GM12878 (cell line): ENCODE data around the gene COL5A1. TPM values are rescaled to one million over a fixed set of nuclear protein-coding genes. Genes with fewer than 3 reads are reported as not detected.

Experiments
- ATAC-seq: fragments of 200-7000 bp; cut with Tn5 transposase; 3 replicates; pipeline ENCODE4 v1.9.1; 2020; ENCODE audit warnings: mild to moderate bottlenecking, moderate library complexity
- BruUV-seq: library from RNA; stranded (reverse); fragments of 400-500 nt; replicated peaks from 2 replicates; lab custom pipeline; 2021; lab: Mats Ljungman, UMichigan
- CTCF ChIA-PET: fragments of 300-600 bp; sonication (Branson Sonifier 250); formaldehyde crosslinking; extraction: SDS; loops from one replicate; lab custom pipeline; 2021; ENCODE audit warnings: inconsistent platforms; lab: Yijun Ruan, JAX
- POLR2A ChIA-PET: fragments of 350-600 bp; formaldehyde crosslinking; extraction: SDS; loops from one replicate; lab custom pipeline; 2021; ENCODE audit warnings: inconsistent platforms; lab: Charles Lee
- RAD21 ChIA-PET: fragments of 300-600 bp; sonication (Branson Sonifier 250); formaldehyde crosslinking; loops from one replicate; lab custom pipeline; 2023; ENCODE audit warnings: antibody characterized with exemption; ENCODE audit not compliant: unreplicated experiment; lab: Charles Lee
- SMC1A ChIA-PET: fragments of 300-600 bp; sonication (Branson Sonifier 250); formaldehyde crosslinking; loops from one replicate; lab custom pipeline; 2023; ENCODE audit not compliant: unreplicated experiment, uncharacterized antibody; lab: Charles Lee
- DNase-seq: peaks from one replicate; pipeline ENCODE4 v3.0.0-alpha.2; 2011; ENCODE audit warnings: low read depth, low spot score
- FAIRE-seq: peaks from 3 replicates; lab custom pipeline; 2011; peaks lifted over from hg19 to GRCh38; lab: Jason Lieb, UNC
- H2AFZ ChIP-seq: 2 replicates; pipeline ENCODE4 v1.6.0; 2011; ENCODE audit warnings: low read depth, low read length, control low read depth; ENCODE audit not compliant: control insufficient read depth
- H3K27ac ChIP-seq: 2 replicates; pipeline ENCODE4 v1.5.1; 2011; ENCODE audit warnings: control low read depth; ENCODE audit not compliant: control insufficient read depth, insufficient read depth
- H3K27me3 ChIP-seq, 2 experiments: replicated peaks in 1 of 2; 2 replicates each; pipeline versions ENCODE4 v1.6.0 to v1.6.1; 2011; ENCODE audit warnings: low read length in 1 of 2; ENCODE audit not compliant: control insufficient read depth in 2 of 2, insufficient read depth in 2 of 2
- H3K36me3 ChIP-seq, 2 experiments: 2 replicates each; pipeline ENCODE4 v1.5.1; 2011; ENCODE audit warnings: low read length in 1 of 2; ENCODE audit not compliant: control insufficient read depth in 2 of 2, insufficient read depth in 2 of 2
- H3K4me1 ChIP-seq: 2 replicates; pipeline ENCODE4 v1.6.1; 2011; ENCODE audit warnings: mild to moderate bottlenecking, low read length, moderate library complexity, mixed read lengths; ENCODE audit not compliant: control insufficient read depth, insufficient read depth
- H3K4me2 ChIP-seq: 2 replicates; pipeline ENCODE4 v1.6.0; 2011; ENCODE audit warnings: control low read depth; ENCODE audit not compliant: control insufficient read depth, insufficient read depth
- H3K4me3 ChIP-seq: fragments of 200-600 bp; sonication (generic); 2 replicates; pipeline ENCODE4 v1.5.1; 2016
- H3K79me2 ChIP-seq: 2 replicates; pipeline ENCODE4 v1.6.0; 2011; ENCODE audit warnings: low read length; ENCODE audit not compliant: control insufficient read depth, insufficient read depth
- H3K9ac ChIP-seq: 2 replicates; pipeline ENCODE4 v1.8.0; 2011; ENCODE audit warnings: low read length, control low read depth, mixed read lengths; ENCODE audit not compliant: control insufficient read depth, insufficient read depth
- H3K9me3 ChIP-seq: replicated peaks from 3 replicates; pipeline ENCODE4 v1.5.1; 2011; ENCODE audit warnings: mild to moderate bottlenecking, low read length; ENCODE audit not compliant: control insufficient read depth, insufficient read depth
- H4K20me1 ChIP-seq: 2 replicates; pipeline ENCODE4 v1.6.0; 2011; ENCODE audit not compliant: control insufficient read depth, insufficient read depth
- SMAD1 ChIP-seq: fragments of 450-650 bp; IDR thresholded peaks from 2 replicates; pipeline ENCODE4 v1.6.1; 2018; ENCODE audit warnings: mild to moderate bottlenecking, low read depth; ENCODE audit not compliant: partially characterized antibody
- SMAD5 ChIP-seq: IDR thresholded peaks from 2 replicates; pipeline ENCODE4 v1.6.1; 2016; ENCODE audit warnings: antibody characterized with exemption, low read depth
- ZBED1 ChIP-seq: IDR thresholded peaks from 2 replicates; pipeline ENCODE4 v1.6.1; 2016; ENCODE audit warnings: borderline replicate concordance
- WGBS: methylation state at CpG from one replicate; pipeline ENCODE4 v1.1.6; 2016; ENCODE audit warnings: low lambda C conversion rate; ENCODE audit not compliant: insufficient replicate concordance, insufficient coverage; ENCODE audit errors: missing lambda C conversion rate; 5-methylcytosine and 5-hydroxymethylcytosine counted together
- in situ Hi-C: fragments of 300-500 bp; cut with MboI; formaldehyde crosslinking; loops from 9 replicates; pipeline ENCODE4 v1.14.3; 2018; ENCODE audit warnings: mixed read lengths
- intact Hi-C: fragments of 100-400 bp; cut with micrococcal nuclease; formaldehyde crosslinking; loops from one replicate; pipeline ENCODE4 v1.14.2; 2022; ENCODE audit not compliant: unreplicated experiment
- polyA plus RNA-seq, 11 experiments: library from polyadenylated mRNA; depleted of rRNA in 4 of 11; unstranded in 6 of 11; stranded (reverse) in 5 of 11; fragments of >200 nt; fragmentation: Nextera tagmentation in 4 of 11; fragmentation: Illumina TruSeq in 1 of 11; extraction: Ambion mirVana in 4 of 11; extraction: Trizol in 1 of 11; gene quantifications; 1 replicate in 1 of 11; 2 replicates in 10 of 11; pipeline versions ENCODE4 v1.2.1 to v1.2.3, GENCODE V29; 2011 to 2016; ENCODE audit warnings: inconsistent platforms in 2 of 11, missing spikeins in 2 of 11, low read depth in 1 of 11
- total RNA-seq, 4 experiments: library from RNA; depleted of rRNA in 3 of 4; stranded (reverse); fragments of >200 nt in 3 of 4; fragmentation: Illumina TruSeq in 1 of 4; extraction: Trizol in 1 of 4; gene quantifications; 2 replicates each; pipeline versions ENCODE4 v1.2.1 to v1.2.3, GENCODE V29; 2013 to 2021
- TF ChIP-seq, protein P1 (sequence below): IDR thresholded peaks from 2 replicates; pipeline ENCODE4 v1.6.1; 2012; ENCODE audit warnings: low read depth, low read length, improper control_type of control experiment

Gene COL5A1
- total and polyA plus RNA-seq, 10 of the 15 experiments (the other 5 are each of a cell fraction or from before 2014, with no cell fraction given): under 0.01 to 0.15 (median 0.13) TPM; not detected in 4

DNA sequence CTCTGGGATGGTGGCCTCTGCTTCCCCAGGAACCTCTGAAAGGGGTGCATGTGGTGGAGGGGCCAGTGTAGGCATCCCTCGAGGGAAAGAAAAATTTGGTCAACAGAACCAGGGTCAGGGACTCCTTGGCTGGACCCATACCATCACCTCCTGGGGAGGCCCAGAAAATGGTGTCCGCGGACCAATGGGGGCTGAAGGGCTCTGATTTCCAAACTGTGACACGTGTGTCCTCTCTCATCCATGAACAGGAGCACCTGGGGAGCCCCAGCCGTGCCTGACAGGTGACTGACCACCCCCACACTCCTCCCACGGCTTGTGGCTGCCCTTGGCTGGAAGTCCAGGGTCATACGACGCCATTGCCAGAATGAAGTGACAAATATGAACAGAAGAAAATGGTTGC is 242.9 kb downstream of the COL5A1 start:
- FAIRE-seq (no peak), DNase-seq (no peak), ATAC-seq (no peak)
- no peak for TF ChIP-seq SMAD1
- ChIA-PET RAD21 (no interaction called here), SMC1A (no interaction called here), CTCF (no interaction called here), POLR2A (no interaction called here)
- in situ Hi-C loops: no loop called here
- no peaks in the 10 kb centered on the region for H3K79me2 ChIP-seq
- no peak overlapping the region for H2AFZ ChIP-seq
- H3K27me3 ChIP-seq: no peaks in the 10 kb centered on the region; a peak in 2 of 4 replicates
- H3K4me2 ChIP-seq: no peak overlapping the region
- H4K20me1 ChIP-seq: no peaks in the 10 kb centered on the region
- intact Hi-C loops: no loop called here
- H3K4me1 ChIP-seq: no peaks in the 10 kb centered on the region
- no peak overlapping the region for H3K4me3 ChIP-seq
- no peaks in the 10 kb centered on the region for H3K36me3 ChIP-seq
- H3K9ac ChIP-seq: no peak overlapping the region
- BruUV-seq: no TSS peak
- 24% methylated on average over 8 of the region's 8 CpGs for WGBS
- no peaks in the 10 kb centered on the region for H3K9me3 ChIP-seq
- no peak overlapping the region for H3K27ac ChIP-seq

GRCh38 chr9:134885001-134885678 is 243.5 kb downstream of the COL5A1 start:
- intact Hi-C loops: no loop called here
- Histone ChIP-seq H3K9ac (no peak overlapping the region), H3K27me3 (no peaks in the 10 kb centered on the region; a peak in 2 of 4 replicates), H3K36me3 (no peaks in the 10 kb centered on the region), H2AFZ (no peak overlapping the region), H3K4me3 (no peak overlapping the region), H3K4me1 (peaks cover 5% of the 10 kb centered on the region; the same call in 1 of the 2 replicates), H3K27ac (no peak overlapping the region), H4K20me1 (no peaks in the 10 kb centered on the region), H3K4me2 (no peak overlapping the region), H3K79me2 (no peaks in the 10 kb centered on the region), H3K9me3 (no peaks in the 10 kb centered on the region)
- TF ChIP-seq ZBED1: no peak
- TF ChIP-seq, protein P1, sequence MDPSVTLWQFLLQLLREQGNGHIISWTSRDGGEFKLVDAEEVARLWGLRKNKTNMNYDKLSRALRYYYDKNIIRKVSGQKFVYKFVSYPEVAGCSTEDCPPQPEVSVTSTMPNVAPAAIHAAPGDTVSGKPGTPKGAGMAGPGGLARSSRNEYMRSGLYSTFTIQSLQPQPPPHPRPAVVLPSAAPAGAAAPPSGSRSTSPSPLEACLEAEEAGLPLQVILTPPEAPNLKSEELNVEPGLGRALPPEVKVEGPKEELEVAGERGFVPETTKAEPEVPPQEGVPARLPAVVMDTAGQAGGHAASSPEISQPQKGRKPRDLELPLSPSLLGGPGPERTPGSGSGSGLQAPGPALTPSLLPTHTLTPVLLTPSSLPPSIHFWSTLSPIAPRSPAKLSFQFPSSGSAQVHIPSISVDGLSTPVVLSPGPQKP: no peak
- TF ChIP-seq SMAD5: no peak
- RAD21 ChIA-PET: no interaction called here
- DNase-seq (no peak), ATAC-seq (no peak), FAIRE-seq (no peak)
- in situ Hi-C loops: no loop called here
- CTCF ChIA-PET: no interaction called here
- no TSS peak for BruUV-seq
- WGBS: 49% methylated on average over 22 of the region's 22 CpGs
- POLR2A ChIA-PET: no interaction called here
- SMC1A ChIA-PET: no interaction called here
